ENCODE measurements around the gene DGLUCY.

GRCh38 chr14:91084516-91084915, 29.4 kb upstream of the DGLUCY start:
- TF ChIP-seq EZH2 (IDR thresholded peaks at IDR 0.05; ENCODE audit: borderline replicate concordance, low read depth, low read length, severe bottlenecking) (no peak), CTCF (IDR thresholded peaks at IDR 0.05; ENCODE audit: borderline replicate concordance, extremely low read depth, low read length, poor library complexity, severe bottlenecking) (no peak)

All from DND-41 (cell line).